DMS153 (cell line): Measurements from ENCODE around the gene SBNO2.

Source experiments
- DNase-seq: peaks from one replicate; lab custom pipeline; 2025; lab: John Stamatoyannopoulos, UW

The SBNO2 gene

DNA sequence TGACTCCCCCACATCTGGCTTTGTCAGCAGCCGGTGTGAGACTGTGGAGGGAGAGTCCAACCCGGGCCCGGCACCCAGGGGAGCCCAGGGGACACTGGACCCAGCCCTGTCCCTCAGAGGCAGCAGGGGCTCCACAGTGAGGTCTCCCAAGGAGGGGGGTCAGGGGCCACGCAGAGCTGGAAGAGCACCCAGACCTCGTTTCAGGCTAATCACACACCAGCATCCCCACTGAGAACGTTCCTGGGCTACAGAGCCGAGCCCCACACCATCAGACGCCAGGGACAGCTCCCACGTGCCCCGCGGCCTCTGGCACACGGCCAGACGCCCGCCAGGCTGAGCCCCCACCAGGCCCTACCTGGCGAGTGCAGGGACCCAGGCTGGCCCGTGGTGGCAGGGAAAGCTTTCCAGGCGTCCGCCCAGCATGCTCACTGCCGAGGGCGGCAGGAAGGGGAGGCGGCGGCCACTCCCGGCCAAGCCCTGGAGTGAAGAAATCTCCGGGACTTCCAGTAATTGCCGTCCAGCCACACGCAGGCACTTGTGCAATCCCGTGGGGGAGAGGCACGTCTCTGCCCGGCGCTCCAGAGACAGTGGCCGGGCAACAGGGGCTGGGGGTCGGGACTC lies 19.2 kb downstream of the SBNO2 start:
- DNase-seq = no peak

DNA sequence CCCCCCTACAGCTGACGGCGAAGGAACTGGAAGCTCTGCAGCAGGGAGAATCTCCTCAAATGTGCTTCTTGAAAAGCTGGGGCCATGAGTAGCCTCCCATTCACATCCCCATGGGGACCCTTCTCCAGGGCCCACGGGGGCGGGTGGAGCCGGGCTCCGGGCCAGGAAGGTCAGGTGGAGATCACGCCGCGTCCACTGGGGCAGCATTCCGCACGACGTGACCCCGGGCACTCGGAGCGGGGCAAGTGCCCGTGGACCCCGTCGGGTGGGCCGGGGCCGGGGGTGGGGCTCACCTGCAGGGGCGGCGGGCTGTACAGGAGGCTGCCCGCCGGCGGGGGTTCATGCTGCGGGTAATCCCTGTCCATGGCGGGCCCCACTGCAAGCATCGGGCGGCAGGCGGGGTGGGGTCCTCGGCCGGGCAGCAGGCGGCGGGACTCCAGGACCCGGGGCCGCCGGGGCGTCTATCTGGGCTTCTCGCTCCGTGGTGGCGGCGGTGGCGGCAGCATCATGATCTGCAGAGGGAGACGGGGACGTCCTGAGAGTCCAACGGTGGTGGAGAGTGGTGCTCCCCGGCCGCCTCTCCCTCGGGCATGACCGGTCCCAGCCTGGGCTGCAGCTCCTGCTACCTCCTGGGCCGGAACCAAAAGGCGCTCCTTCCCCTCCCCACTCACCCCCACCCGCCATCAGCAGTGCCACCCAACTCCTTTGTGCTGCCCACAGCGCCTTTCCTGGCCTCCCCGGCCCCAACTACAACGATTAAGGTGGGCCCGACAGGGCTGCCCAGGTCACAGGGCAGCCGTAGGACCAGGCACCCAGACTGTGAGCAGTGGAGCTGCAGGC lies 20.0 kb downstream of the SBNO2 start:
- DNase-seq = no peak

DNA sequence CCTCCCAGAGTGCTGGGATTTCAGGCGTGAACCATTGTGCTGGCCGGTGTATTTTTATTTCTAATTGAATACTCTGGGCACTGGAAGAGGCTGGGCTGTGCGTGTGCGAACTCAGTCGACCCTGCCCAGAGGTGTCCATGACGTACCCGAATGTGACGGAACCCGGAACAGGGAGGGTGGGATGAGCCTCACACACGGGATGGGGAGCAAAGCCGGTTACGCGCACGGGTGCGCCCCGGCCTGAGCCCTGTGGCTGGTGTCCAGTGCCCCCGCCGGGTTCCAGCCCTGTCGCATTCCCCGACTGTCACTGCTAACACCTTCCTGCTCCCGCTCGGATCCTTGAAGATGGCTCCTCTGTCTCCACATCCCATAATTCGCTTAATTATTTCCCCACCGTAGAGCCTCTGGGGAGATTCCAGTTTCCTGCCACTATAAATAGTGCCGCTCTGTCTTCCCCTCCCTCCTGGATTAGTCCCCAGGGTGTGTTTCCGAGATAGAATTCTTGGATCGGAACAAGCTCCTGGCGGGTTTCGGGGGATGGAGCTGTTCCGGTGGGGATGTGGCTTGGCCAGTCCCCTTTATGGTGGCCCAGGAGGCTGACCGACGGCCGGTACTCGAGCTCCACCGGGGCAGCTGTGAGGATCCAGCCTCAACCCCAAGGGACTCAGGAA lies 22.0 kb downstream of the SBNO2 start:
- no peak for DNase-seq

DNA sequence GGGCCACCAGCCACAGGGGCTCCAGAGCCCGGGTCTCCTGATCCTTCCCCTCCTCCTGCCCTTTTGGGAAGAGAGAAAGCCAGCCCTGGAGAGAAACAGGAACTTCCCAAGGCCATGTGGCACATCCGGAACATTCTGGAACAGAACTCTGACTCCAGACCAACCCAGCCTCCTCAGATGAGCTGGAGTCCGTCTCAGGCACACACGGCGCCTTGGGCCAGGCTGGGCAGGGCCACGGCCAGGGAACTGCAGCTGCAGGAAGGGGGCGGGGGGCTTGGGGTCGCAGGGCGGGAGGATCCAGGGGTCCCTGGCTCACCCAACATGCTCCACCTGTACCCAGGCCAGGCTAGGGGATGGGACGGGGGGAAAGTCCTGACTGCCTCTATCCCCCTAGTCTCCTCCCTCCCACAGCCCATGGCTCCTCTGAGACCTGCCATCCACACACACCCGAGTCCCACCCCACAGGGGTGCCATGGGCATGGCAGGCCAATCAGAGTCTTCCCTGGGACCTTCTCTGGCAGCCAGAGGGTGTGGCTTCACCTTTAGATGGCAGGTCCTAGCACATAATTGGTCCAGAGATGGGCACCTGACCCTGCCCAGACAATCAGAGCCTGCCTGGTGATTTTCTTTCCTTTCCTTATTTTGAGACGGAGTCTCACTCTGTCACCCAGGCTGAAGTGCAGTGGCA lies 22.9 kb downstream of the SBNO2 start:
- no peak for DNase-seq

DNA sequence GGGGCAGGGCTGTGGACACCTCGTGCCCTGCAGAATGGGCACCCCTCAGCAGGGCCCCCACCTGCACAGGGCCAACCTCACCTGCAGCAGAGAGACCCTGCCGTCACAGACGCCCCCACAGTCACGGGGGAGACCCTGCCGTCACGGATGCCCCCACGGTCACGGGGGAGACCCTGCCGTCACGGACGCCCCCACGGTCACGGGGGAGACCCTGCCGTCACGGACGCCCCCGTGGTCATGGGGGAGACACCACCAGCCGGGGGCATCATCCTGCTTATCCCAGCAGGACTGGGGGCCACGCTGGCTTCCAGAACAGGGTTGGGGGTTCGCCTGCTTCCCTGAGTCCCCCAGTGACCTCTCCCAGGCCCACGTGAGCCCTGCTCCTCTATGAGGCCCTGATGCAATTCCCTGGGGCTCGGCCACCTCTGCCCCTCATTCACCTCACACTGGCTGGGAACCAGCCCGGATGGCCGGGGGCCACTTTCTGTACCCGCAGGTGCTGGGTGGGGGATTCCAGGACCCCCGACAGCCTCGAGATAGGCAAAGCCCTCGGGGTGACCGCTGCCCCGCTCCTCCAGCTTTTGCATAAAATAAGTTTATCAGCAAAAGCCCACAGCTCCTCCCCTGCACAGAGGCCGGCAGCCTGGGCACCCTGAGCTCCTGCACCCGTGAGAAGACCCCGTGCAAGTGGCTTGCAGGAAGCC lies 23.6 kb downstream of the SBNO2 start:
- DNase-seq = no peak

DNA sequence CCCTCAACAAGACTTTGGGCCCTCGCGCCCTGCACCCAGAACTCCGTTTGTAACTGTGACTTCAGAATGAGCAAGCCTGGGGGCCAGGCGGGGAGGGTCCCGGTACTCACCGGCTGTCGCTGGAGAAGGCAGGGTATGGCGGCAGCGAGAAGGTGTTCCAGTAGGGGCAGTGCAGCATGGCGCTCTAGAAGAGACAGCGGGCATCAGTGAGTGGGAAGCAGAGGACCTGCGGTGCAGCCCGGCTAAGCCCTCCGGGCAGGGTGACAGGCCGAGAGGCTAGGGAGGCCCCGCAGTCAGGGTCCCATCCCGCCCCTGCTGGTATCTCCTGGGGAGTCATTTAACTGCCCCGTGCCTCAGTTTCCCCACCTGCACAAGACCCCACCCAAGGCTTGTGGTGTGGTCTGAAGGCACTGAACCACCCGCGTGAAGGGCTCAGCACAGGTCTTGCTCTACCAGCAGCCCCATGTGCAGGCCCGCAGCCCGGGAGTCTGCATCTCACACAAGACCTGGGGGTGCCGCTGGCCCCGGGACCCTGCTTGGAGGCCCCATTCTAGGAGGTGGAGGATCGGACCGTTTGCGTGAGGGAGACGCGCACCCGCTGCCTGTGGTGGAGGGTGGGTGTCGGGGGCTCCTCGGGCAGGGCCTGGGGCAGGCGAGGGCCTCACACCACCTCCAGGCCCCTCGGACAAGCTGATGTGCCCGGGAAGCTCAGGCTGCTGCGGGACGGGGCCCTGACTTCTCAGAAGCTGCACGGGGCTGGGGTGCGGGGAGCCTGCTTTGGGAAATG lies 24.6 kb downstream of the SBNO2 start:
- DNase-seq = no peak

DNA sequence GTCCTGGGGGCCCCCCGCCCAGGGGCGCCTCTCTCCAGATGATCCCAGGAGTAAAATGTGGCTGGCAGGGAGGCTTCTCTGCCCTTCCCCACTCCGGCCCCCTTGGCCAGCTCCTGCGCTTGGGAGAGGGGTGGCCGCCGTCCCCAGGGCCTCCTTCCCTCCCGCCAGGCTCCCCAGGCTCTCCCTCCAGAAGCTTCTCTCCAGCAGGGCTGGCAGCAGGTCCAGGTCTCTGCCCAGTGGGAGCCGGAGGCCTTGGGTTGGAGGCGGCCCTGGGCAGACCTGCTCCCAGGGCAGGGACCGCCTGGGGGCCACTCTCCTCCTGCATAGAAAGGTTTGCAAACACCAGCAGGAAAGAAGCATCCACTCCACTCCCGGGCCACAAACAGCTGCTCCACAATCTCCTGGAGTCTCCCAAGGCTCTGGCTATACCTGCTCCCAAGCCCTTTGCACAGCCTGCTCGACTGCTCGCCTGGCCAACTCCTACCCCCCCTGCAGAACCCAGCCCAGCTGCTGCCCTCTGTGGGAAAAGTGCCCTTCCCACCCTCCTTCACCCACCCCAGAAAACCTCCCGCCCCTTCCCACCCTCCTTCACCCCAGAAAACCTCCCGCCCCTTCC lies 26.0 kb downstream of the SBNO2 start:
- no peak for DNase-seq

DNA sequence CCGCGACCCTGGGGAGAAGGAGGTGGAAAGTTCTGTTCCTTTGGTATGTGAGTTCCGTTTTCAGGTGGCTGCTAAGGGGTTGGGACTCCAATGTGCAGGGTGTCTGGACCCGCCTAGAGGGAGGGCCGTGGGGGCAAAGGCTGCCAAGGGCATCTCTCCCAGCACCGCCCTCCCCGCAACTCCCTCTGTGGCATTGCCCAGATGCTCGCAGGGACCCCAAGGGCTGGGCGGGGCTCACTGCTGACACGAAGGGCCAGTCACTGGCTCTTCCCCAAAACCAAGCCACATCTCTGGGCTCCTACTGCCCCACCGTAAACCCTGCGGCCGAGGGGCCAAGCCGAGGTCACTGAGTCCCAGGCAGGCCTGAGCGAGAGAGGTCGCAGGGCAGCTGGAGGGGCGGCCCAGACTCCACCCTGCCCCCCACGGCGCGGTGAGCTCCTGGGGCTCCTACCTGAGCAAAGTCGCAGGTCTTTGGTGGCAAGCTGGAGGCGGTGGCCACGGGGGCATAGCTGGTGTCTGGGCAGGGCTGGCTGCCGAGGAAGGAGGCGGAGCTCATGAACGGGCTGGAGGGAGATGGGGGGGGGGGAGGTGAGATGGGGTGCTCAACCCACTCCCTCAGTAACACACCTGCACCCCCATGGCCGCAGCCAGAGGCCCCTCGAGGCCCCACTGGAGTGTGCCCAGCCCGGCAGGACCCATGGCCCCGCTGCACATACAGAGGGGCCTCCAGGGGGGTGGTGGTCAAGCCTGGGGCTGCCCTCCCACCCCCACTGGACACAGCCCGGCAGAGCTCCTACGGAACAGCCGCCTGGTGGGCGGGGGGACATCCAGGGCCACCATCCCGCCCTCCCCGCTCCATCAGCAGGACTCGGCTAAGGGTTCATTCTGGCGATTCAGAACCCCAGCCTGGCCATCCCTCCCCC lies 26.9 kb downstream of the SBNO2 start:
- DNase-seq = no peak

DNA sequence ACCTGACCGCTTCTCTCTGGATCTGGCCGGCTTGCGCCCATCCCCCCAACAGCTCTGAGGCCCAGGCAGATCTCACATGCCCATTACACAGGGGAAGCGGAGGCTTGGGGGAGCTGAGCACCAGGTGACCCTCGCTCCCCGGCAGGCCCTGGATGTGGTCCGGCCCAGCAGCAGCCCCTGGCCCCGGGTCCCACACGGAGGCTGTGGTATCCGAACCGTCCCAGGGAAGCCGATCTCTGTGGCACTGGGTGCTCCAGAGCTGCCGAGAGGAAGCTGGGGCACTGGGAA lies 27.7 kb downstream of the SBNO2 start:
- DNase-seq = no peak

DNA sequence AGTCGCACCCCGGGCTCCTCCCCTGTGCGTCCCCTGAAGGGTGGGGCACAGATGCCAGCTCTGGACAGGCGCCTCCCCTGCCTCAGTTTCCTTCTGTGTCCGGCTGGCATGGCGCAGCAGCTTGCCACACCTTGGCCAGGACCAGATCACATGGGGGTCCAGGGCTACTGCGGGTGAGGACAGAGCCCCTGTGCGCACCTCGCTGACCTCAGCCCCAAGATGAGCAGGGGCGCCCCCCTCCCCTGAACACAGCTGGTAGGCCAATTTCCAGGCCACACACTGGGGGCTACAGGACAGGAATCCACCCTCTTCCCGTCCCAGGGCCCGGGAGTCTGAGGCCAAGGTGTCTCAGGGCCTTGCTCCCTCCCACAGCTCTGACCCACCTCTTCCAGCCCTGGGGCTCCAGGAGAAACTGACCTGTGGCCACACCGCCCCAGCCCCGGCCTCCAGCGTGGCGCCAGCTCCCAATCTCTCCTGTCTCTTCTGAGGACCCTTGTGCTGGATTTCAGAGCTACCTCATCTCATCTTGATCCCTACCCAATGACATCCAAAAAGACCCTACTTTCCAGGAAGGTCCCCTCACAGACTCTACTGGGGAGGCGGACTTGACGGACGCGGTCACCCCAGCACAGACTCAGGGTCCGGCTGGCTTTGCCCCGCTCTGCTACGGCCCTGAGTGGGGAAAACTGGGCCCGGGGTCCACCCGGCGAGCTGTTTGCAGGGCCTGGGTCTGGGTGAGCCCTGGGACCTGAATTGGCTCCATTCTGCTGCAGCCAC lies 28.2 kb downstream of the SBNO2 start:
- DNase-seq = no peak

DNA sequence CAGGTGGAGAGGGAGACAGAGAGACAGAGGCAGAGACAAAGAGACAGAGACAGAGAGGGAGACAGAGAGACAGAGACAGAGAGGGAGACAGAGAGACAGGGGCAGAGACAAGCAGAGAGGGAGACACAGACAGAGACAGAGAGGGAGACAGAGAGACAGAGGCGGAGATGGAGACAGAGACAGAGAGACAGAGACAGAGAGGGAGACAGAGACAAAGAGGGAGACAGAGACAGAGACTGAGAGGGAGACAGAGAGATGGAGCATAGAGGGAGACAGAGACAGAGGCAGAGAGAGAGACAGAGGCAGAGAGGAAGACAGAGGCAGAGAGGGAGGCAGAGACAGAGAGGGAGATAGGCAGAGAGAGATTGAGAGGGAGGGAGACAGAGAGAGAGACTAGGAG lies 29.3 kb downstream of the SBNO2 start:
- no peak for DNase-seq

DNA sequence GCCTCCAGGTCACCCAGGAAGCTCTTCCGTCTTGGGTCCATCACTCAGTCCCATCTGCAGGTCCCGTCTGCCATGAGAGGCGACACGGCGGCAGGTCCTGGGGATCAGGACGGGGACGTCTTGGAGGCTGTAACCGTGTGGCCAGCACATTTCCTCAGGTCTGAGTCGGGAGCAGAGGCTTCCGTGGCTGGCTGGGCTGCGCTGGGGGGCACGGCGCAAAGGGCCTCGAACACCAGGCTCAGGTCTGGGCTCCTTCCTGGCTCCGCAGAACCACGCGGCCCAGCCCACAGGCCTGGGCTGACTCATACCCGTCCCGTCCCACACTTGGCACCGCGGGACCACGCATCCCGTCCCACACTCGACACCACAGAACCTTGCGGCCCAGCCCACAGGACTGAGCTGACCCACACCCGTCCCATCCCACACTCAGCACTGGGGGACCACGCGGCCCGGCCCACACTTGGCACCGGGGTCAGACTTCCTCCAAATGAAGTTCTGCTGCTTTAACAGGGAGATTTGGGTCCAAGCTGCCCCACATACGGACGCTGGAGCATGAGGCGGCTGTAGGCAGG lies 30.2 kb downstream of the SBNO2 start:
- DNase-seq = no peak

DNA sequence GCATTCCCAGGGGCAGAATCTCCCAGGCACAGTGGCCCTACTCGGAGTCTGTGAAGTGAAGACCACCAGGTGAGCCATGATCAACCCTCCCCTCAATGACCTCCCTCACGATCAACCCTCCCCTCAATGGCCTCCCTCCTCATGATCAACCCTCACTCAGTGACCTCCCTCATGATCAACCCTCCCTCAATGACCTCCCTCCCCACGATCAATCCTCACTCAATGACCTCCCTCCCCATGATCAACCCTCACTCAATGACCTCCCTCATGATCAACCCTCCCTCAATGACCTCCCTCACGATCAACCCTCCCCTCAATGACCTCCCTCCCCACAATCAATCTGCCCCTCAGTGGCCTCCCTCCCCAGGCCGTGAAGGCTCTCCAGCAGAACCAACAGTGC lies 32.1 kb downstream of the SBNO2 start:
- DNase-seq = no peak

DNA sequence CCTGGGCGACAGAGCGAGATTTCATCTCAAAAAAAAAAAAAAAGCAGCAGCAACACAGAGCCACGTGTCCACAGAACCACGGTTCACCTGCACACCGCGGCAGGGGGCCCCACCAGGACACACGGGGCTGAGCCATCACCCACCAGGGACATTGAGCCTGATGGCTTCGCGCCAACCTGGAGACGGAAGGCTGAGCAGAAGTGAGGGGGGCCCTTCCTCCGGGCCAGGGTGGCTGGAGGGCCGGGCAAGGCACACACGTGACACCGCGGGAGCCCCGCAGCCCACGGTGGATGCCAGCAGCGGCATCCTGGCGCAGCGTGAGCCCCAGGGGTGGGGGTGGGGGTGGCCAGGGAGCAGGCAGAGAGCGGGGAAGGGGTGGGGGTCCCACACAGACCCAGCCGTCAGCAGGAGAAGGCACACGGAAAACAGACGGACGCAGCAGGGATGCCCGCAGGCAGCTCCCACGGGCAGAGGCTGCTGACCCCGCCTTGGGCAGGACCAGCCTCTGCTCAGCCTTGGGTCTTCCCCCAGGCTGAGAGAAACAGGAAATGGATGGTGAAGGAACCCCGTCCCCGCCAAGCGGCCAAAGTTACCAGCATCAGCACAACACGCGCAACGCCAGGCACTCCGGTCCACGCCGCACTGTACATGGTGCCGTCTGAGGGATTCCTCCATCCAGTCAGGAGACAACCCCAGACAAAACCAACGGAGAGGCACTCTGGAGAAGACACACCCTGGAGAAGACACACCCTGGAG lies 33.6 kb downstream of the SBNO2 start:
- no peak for DNase-seq

DNA sequence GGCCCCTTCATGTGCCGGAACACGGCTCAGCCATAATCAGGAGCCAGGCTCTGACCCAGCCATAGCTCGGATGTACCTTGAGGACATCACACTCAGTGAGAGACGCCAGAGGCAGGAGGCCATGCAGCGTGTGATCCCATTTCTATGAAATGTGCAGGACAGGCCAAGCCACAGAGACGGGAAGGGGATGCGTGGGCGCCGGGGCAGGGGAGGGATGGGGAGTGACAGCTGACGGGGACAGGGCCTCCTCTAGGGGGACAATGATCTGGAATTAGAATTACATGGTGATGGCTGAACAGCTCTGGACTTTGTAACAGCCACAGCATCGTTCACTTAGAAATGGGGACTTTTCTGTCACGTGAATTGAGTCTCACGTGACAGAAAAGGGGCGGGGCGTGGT lies 34.9 kb downstream of the SBNO2 start:
- no peak for DNase-seq

DNA sequence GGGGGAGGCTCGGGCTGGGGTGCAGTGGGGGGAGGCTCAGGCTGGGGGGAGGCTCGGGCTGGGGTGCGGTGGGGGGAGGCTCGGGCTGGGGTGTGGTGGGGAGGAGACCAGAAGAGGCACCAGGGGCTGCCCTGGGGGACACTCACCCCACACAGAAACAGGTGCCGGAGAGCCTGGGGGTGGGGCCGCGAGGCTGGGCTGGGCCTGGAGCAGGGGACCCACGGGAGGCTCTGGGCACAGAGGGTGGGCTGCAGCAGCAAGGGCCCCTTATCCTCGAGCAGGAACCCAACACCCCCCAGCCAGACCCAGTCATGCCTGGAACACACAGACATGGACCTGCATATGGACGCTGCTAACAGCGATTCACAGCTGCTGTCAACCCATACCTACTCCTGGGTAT lies 35.9 kb downstream of the SBNO2 start:
- no peak for DNase-seq

DNA sequence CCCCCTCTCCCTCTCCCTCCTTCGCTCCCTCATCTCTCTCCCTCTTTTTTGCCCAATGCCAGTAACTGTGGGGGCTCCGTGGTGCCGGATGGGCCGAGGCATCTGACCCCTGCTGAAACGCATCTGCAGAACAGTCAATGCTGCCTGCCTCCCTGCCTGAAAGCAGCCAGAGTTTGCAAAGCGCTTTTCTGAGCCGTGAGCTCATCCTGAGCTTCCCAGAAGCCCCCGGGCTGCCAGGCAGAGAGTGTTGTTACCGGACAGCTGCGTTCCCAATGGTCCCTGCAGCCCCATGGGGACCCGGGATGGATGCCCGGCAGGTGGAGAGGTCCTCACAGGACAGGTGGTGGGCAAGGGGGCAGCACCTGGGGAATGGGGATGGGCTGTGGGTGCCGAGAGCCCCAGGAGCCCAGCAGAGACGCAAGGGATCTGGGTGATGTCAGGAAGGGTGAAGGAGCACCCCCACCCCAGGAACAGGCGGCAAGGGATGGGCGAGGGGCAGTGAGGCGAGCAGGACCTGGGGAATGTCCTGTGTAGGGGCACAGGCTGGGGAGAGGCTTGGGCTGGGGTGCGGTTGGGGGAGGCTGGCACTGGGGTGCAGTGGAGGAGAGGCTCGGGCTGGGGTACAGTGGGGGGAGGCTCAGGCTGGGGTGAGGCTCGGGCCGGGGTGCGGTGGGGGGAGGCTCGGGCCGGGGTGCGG lies 37.3 kb downstream of the SBNO2 start:
- DNase-seq = no peak
